Esophagus muscularis mucosa (tissue), 4 donors: ENCODE results near the gene MGST2. TPM values are rescaled to one million over a fixed set of nuclear protein-coding genes. Genes with fewer than 3 reads are reported as not detected.

Source experiments
- DNase-seq: peaks from one replicate; pipeline ENCODE4 v3.0.0-alpha.2; 2017; ENCODE audit errors: extremely low spot score
- H3K27ac ChIP-seq, 4 donors: fragments of 200-600 bp; sonication (generic); replicated peaks in 1 of 4; 1 replicate in 3 of 4; 2 replicates in 1 of 4; pipeline ENCODE4 v1.5.1; 2016 to 2019; ENCODE audit warnings: mild to moderate bottlenecking in 1 of 4
- H3K27me3 ChIP-seq, 4 donors: fragments of 200-600 bp; sonication (generic); one replicate each; pipeline versions ENCODE4 v1.5.1 to v1.6.0; 2016 to 2019
- H3K36me3 ChIP-seq, 4 donors: fragments of 200-600 bp; sonication (generic); one replicate each; pipeline ENCODE4 v1.5.1; 2016 to 2019
- H3K4me1 ChIP-seq, 4 donors: fragments of 200-600 bp; sonication (generic); one replicate each; pipeline ENCODE4 v1.5.1; 2016 to 2019
- H3K4me3 ChIP-seq, 4 donors: fragments of 200-600 bp; sonication (generic); 1 replicate in 2 of 4; 2 replicates in 2 of 4; pipeline ENCODE4 v1.5.1; 2016 to 2019; ENCODE audit warnings: mild to moderate bottlenecking in 4 of 4, moderate library complexity in 1 of 4
- H3K9me3 ChIP-seq, 4 donors: fragments of 200-600 bp; sonication (generic); 1 replicate in 3 of 4; 2 replicates in 1 of 4; pipeline ENCODE4 v1.5.1; 2016 to 2019
- EP300 ChIP-seq: sonication (generic); formaldehyde crosslinking; IDR thresholded peaks from one replicate; pipeline ENCODE4 v1.6.1; 2017; ENCODE audit warnings: antibody characterized with exemption
- POLR2A ChIP-seq: fragments of 450-650 bp; IDR thresholded peaks from one replicate; pipeline ENCODE4 v1.6.1; 2017; ENCODE audit warnings: antibody characterized with exemption, moderate library complexity, mild to moderate bottlenecking, low read depth
- POLR2AphosphoS5 ChIP-seq, 2 donors: sonication (generic); formaldehyde crosslinking; IDR thresholded peaks; one replicate each; pipeline ENCODE4 v1.6.1; 2017; ENCODE audit warnings: antibody characterized with exemption in 2 of 2
- WGBS: methylation state at CpG from one replicate; pipeline ENCODE4 v1.1.5; 2018; 5-methylcytosine and 5-hydroxymethylcytosine counted together
- intact Hi-C: fragments of 100-400 bp; cut with DNase I; formaldehyde crosslinking; loops from one replicate; pipeline ENCODE4 v1.15.1; 2023
- total RNA-seq, 4 donors: library from RNA; depleted of rRNA; stranded (reverse); fragments of >200 nt; gene quantifications; one replicate each; pipeline versions ENCODE4 v1.1.0 to v1.2.1, GENCODE V29; 2016
- TF ChIP-seq, protein P1 (sequence below), 3 experiments: fragments of 200-600 bp in 2 of 3; fragments of 450-650 bp in 1 of 3; sonication (generic) in 2 of 3; IDR thresholded peaks; one replicate each; pipeline ENCODE4 v1.5.1; 2017 to 2019; ENCODE audit warnings: antibody characterized with exemption in 3 of 3, mild to moderate bottlenecking in 2 of 3, moderate library complexity in 1 of 3

MGST2 gene
- total RNA-seq, 4 donors from 2014 or later, result 28.7 to 39.7 (median 34.2) TPM

DNA sequence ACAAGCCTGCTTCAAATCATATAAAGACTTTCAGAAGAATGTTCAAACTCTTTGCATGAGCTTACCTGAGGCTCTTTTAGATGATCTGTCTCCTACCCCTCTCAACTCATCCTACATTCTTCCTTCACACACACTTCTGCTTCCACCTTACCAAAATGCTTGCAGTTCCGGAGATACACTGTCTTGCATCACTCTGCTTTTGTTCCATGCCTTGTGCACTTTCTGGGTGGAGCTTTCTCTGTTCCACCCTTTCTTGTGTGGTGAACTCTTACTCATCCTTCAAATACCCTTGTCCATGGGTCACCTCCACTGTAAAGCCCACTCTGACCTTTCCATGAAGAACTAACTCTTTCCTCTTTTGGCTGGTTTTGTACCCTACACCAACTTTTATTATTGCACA, 18.4 kb upstream of the MGST2 start:
- intact Hi-C loops, result no loop called here
- no peak overlapping the region for H3K27ac ChIP-seq
- WGBS, result 95% methylated on average over 1 of the region's 1 CpG
- no peaks in the 10 kb centered on the region for H3K9me3 ChIP-seq
- H3K4me3 ChIP-seq, result no peak overlapping the region
- no peak for TF ChIP-seq EP300
- no peaks in the 10 kb centered on the region for H3K36me3 ChIP-seq
- DNase-seq, result no peak
- H3K27me3 ChIP-seq, result no peaks in the 10 kb centered on the region
- peaks cover 0 to 9% (median 6%) of the 10 kb centered on the region in 4 donors for H3K4me1 ChIP-seq

DNA sequence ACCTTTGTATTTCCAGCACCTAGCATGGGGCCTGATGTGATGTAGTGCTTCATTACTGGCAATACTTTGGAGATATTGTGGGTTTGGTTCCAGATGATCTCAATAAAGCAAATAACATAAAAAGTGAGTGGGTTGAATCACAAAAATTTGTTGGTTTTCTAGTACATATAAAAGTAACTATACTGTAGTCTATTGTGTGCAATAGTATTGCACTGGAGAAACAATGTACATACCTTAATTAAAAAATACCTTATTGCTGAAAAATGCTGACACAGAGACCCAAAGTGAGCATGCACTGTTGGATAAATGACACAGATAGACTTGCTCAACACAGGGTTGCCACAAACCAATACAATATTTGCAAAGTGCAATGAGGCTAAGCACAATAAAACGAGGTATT, 17.7 kb upstream of the MGST2 start:
- TF ChIP-seq, protein P1, sequence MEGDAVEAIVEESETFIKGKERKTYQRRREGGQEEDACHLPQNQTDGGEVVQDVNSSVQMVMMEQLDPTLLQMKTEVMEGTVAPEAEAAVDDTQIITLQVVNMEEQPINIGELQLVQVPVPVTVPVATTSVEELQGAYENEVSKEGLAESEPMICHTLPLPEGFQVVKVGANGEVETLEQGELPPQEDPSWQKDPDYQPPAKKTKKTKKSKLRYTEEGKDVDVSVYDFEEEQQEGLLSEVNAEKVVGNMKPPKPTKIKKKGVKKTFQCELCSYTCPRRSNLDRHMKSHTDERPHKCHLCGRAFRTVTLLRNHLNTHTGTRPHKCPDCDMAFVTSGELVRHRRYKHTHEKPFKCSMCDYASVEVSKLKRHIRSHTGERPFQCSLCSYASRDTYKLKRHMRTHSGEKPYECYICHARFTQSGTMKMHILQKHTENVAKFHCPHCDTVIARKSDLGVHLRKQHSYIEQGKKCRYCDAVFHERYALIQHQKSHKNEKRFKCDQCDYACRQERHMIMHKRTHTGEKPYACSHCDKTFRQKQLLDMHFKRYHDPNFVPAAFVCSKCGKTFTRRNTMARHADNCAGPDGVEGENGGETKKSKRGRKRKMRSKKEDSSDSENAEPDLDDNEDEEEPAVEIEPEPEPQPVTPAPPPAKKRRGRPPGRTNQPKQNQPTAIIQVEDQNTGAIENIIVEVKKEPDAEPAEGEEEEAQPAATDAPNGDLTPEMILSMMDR (IDR thresholded peaks at IDR 0.05), result no peak
- TF ChIP-seq POLR2A, result no peak
- Histone ChIP-seq H3K36me3 (no peaks in the 10 kb centered on the region), H3K4me3 (no peak overlapping the region), H3K27ac (no peak overlapping the region), H3K9me3 (no peaks in the 10 kb centered on the region), H3K4me1 (peaks cover 0 to 9% (median 6%) of the 10 kb centered on the region in 4 donors), H3K27me3 (no peaks in the 10 kb centered on the region)
- 84% methylated on average over 1 of the region's 1 CpG for WGBS
- intact Hi-C loops, result no loop called here
- DNase-seq, result no peak

DNA sequence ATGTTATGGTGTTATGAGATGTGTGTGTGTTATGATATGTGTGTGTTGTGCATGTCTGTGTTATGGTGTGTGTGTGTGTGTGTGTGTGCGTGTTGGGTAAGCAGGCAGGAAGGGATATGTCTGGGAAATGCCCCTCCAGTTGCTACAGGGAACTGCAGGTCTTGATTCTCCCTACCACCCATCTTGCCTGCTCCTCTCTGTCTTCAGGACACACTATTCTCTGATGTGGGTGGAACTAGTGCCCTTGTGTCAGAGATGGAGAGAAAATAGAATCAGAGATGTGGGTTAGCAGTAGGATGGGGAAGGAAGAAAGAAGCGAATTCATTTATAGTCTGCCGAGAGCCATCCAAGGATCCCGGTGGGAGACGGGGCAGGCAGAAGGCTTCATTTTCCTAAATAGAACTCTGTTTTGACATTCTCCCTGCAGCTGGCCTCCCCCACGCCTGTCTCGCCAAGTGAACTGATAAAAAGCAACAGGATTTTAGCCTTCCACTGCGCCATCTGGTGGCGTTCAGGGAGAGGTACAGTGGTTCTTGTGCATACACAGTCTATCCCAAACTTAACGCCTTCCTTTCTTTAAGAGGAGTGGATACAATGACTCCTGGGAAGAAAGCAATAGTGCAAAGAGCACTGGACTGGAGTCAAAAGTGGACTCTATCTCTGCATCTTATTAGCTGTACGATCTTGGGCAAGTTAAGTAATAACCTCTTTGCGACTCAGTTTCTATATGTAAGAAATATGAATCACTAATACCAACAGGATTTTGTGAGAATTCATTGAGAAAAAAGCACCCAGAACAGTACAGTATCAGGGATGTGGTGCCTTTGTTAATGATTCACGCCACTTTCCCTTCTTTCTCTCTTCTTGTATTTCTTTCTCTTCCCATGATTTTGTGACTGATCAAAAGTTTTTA, 14.1 kb upstream of the MGST2 start:
- intact Hi-C loops, result loop anchor here (5.0 kb wide), 2 partner anchors 49 to 154 kb away; no protein-coding TSS in a partner anchor
- Histone ChIP-seq H3K4me1 (peaks cover 0 to 16% (median 12%) of the 10 kb centered on the region in 4 donors), H3K27me3 (no peaks in the 10 kb centered on the region), H3K4me3 (peak overlapping the region in 3 of 4 donors; percentile 24 to 34 (median 26)), H3K36me3 (no peaks in the 10 kb centered on the region), H3K27ac (no peak overlapping the region), H3K9me3 (no peaks in the 10 kb centered on the region)
- DNase-seq, result no peak
- WGBS, result 17% methylated on average over 13 of the region's 13 CpGs
- TF ChIP-seq, protein P1 (IDR thresholded peaks at IDR 0.05), result peak; percentile 92
- TF ChIP-seq POLR2AphosphoS5 (IDR thresholded peaks at IDR 0.05) (peak in 1 of 2 donors; percentile 46), EP300 (no peak)

DNA sequence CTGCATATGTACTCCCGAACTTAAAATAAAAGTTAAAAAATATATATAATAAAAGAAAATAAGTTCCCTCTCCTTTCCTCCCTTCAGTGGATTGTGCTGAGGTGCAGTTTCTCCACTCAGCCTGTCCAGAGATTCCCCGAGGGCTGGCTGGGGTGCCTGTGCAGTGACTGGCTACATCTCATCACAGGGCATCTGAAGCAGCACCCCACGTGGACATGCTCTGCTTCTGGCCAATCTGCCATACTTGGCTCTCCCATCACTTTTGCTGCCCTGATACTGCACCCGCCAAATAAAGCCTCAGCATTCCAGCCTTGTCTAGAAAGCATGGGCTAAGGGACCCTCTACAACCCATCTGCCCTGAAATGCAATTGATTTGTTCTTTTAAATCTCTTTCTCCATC, 11.1 kb upstream of the MGST2 start:
- TF ChIP-seq, protein P1 (IDR thresholded peaks at IDR 0.05), result no peak
- TF ChIP-seq POLR2A (no peak), POLR2AphosphoS5 (IDR thresholded peaks at IDR 0.05) (no peak), EP300 (no peak)
- peaks cover 17 to 32% (median 31%) of the 10 kb centered on the region in 4 donors for H3K4me1 ChIP-seq
- intact Hi-C loops, result loop anchor here (5.0 kb wide), 2 partner anchors 52 to 157 kb away; no protein-coding TSS in a partner anchor
- H3K4me3 ChIP-seq, result no peak overlapping the region
- no peaks in the 10 kb centered on the region for H3K27me3 ChIP-seq
- DNase-seq, result no peak
- WGBS, result 78% methylated on average over 4 of the region's 4 CpGs
- H3K9me3 ChIP-seq, result no peaks in the 10 kb centered on the region
- no peak overlapping the region for H3K27ac ChIP-seq
- no peaks in the 10 kb centered on the region for H3K36me3 ChIP-seq

DNA sequence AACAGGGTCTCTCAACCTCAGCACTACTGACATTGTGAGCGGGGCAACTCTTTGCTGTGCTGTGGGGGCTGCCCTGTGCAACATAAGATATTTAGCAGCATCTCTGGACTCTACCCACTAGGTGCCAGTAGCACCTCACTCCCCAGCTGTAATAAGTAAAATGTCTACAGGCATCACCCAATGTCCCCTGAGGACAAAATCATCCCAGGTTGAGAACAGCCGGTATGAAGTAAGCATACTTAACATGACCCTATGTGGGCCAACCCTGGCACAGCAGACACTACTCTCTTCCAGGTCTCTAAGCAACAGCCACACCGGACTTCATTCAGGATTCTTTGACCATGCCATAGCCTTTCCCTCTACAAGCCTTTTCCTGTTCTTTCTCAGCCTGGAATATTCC, 10.5 kb upstream of the MGST2 start:
- Histone ChIP-seq H3K27ac (no peak overlapping the region), H3K4me1 (peaks cover 17 to 32% (median 31%) of the 10 kb centered on the region in 4 donors), H3K4me3 (no peak overlapping the region), H3K27me3 (no peaks in the 10 kb centered on the region), H3K36me3 (no peaks in the 10 kb centered on the region), H3K9me3 (no peaks in the 10 kb centered on the region)
- 42% methylated on average over 3 of the region's 3 CpGs for WGBS
- TF ChIP-seq, protein P1 (IDR thresholded peaks at IDR 0.05), result peak; percentile 38 to 51 (median 42)
- no peak for TF ChIP-seq EP300
- no peak for DNase-seq
- intact Hi-C loops, result loop anchor here (5.0 kb wide), 1 partner anchor 597 kb away; no protein-coding TSS in a partner anchor
